HCT116 (cell line): Measurements from ENCODE around the gene MIEF2.

ENCODE experiments used
- ATF3 ChIP-seq: IDR thresholded peaks from 2 replicates; pipeline ENCODE4 v1.6.1; 2012
- CEBPB ChIP-seq: IDR thresholded peaks from 2 replicates; pipeline ENCODE4 v1.6.1; 2012; ENCODE audit warnings: low read depth
- EGR1 ChIP-seq: IDR thresholded peaks from 2 replicates; pipeline ENCODE4 v1.6.1; 2012; ENCODE audit warnings: low read depth
- EZH2 ChIP-seq: fragments of 200-600 bp; sonication (generic); IDR thresholded peaks from 2 replicates; pipeline ENCODE4 v1.6.1; 2017; ENCODE audit warnings: antibody characterized with exemption, mixed run types
- MAX ChIP-seq: IDR thresholded peaks from 2 replicates; pipeline ENCODE4 v1.6.1; 2012
- POLR2A ChIP-seq: IDR thresholded peaks from 2 replicates; pipeline ENCODE4 v1.7.0; 2011; ENCODE audit warnings: borderline replicate concordance; ENCODE audit not compliant: insufficient read depth, insufficient read length; ENCODE audit errors: extremely low read depth
- RAD21 ChIP-seq: IDR thresholded peaks from 2 replicates; pipeline ENCODE4 v1.6.1; 2012; ENCODE audit warnings: low read depth, mild to moderate bottlenecking
- ZFX ChIP-seq: fragments of 450-650 bp; IDR thresholded peaks from 2 replicates; pipeline ENCODE4 v1.6.1; 2017
- ZNF274 ChIP-seq: fragments of 200-500 bp; sonication (Bioruptor generic); IDR thresholded peaks from 2 replicates; pipeline ENCODE4 v1.6.1; 2014; ENCODE audit warnings: mild to moderate bottlenecking, low read depth, low read length, inconsistent platforms
- TF ChIP-seq, protein P1 (sequence below), 3 experiments: fragments of 200-600 bp in 1 of 3; sonication (generic) in 1 of 3; IDR thresholded peaks in 2 of 3; conservative IDR thresholded peaks in 1 of 3; 2 replicates each; pipeline ENCODE4 v1.5.1; 2012 to 2017; ENCODE audit warnings: low read depth in 2 of 3, low read length in 2 of 3, antibody characterized with exemption in 1 of 3, borderline replicate concordance in 1 of 3, control low read depth in 1 of 3, mild to moderate bottlenecking in 1 of 3, mixed read lengths in 1 of 3, mixed run types in 1 of 3, moderate library complexity in 1 of 3; ENCODE audit not compliant: insufficient read depth in 1 of 3

DNA sequence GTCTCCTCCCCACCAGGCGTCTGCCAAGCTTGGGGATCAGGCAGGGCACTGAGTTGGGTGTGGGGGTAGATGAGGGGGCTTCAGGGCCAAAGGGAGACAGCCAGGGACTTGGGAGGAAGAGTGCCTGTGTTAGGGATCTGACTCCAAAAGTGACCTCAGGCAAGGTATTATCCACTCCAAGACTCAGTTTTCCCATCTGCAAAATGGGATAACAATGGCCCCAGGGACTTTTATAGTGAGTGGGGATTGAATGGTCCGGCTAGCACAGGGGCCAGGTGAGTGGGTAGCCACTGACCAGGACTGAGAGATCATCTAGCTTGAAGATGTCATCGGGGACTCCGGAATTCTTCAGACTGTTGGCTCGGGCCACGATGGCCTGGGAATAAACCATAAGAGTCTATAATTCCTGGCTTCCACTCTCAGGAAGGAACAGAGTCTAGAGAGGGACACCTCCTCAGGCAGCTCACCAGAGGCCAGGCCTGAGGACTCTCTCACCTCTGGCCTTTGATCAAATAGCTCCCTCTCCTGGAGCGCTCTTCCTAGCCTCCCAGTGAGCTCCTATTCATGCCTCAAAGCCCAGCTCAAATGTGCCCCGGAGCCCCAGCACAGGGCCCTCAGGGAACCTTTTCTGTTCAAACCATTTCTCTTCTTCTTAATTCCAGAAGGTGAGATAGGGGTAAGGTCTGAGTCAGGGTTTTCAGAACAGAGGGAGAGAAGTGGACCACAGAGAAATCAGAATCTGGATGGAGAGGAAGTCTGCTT, 5.4 kb upstream of the MIEF2 start:
- TF ChIP-seq, protein P1, sequence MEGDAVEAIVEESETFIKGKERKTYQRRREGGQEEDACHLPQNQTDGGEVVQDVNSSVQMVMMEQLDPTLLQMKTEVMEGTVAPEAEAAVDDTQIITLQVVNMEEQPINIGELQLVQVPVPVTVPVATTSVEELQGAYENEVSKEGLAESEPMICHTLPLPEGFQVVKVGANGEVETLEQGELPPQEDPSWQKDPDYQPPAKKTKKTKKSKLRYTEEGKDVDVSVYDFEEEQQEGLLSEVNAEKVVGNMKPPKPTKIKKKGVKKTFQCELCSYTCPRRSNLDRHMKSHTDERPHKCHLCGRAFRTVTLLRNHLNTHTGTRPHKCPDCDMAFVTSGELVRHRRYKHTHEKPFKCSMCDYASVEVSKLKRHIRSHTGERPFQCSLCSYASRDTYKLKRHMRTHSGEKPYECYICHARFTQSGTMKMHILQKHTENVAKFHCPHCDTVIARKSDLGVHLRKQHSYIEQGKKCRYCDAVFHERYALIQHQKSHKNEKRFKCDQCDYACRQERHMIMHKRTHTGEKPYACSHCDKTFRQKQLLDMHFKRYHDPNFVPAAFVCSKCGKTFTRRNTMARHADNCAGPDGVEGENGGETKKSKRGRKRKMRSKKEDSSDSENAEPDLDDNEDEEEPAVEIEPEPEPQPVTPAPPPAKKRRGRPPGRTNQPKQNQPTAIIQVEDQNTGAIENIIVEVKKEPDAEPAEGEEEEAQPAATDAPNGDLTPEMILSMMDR (IDR thresholded peaks at IDR 0.05 in 2 of 3, conservative IDR thresholded peaks at IDR 0.05 in 1 of 3; ENCODE audit: borderline replicate concordance in 1 of 3, insufficient read depth in 1 of 3, low read depth in 2 of 3, low read length in 2 of 3), result peak in 2 of 3 experiments; percentile 21 to 22; a peak in 4 of 6 replicates
- TF ChIP-seq ATF3 (no peak), EZH2 (no peak), ZFX (no peak), POLR2A (no peak), CEBPB (no peak), MAX (no peak), RAD21 (no peak), EGR1 (no peak), ZNF274 (no peak)
